K562 (cell line): ENCODE measurements around the gene RPTOR. TPM values are rescaled to one million over a fixed set of nuclear protein-coding genes. Genes with fewer than 3 reads are reported as not detected.

Experiments
- ATAC-seq: fragments of 200-7000 bp; cut with Tn5 transposase; 3 replicates; pipeline ENCODE4 v1.9.1; 2020; ENCODE audit warnings: moderate library complexity
- BruUV-seq: library from RNA; stranded (reverse); fragments of 400-500 nt; replicated peaks from 2 replicates; lab custom pipeline; 2021; lab: Mats Ljungman, UMichigan
- CTCF ChIA-PET: fragments of 300-600 bp; formaldehyde crosslinking; extraction: SDS; loops from one replicate; lab custom pipeline; 2021; ENCODE audit warnings: low intra/inter-chr PET ratio; lab: Yijun Ruan, JAX
- POLR2A ChIA-PET: fragments of 300-600, 350-650 bp; sonication (Branson Sonifier 250); formaldehyde crosslinking; extraction: SDS; loops from one replicate; lab custom pipeline; 2021; ENCODE audit warnings: antibody characterized with exemption, inconsistent platforms; lab: Yijun Ruan, JAX
- DNase-seq, 4 experiments: peaks; one replicate each; pipeline versions ENCODE4 v3.0.0 to v3.0.0-alpha.2; 2011 to 2018; ENCODE audit warnings: low spot score in 3 of 4, mixed read lengths in 3 of 4; ENCODE audit errors: extremely low read depth in 1 of 4
- FAIRE-seq: peaks from 2 replicates; lab custom pipeline; 2011; peaks lifted over from hg19 to GRCh38; lab: Jason Lieb, UNC
- H2AFZ ChIP-seq: 2 replicates; pipeline ENCODE4 v1.6.0; 2011; ENCODE audit warnings: low read depth, low read length, control low read depth, inconsistent platforms
- H3K27ac ChIP-seq: fragments of 200-600 bp; 3 replicates; pipeline ENCODE4 v1.8.0; 2011; ENCODE audit warnings: low read depth, mild to moderate bottlenecking, control low read depth, inconsistent platforms, low read length, moderate library complexity, mixed read lengths; ENCODE audit errors: extremely low read depth
- H3K27me3 ChIP-seq, 2 experiments: fragments of 300-600 bp in 1 of 2; 2 replicates in 1 of 2; 3 replicates in 1 of 2; pipeline versions ENCODE4 v1.6.0 to v1.8.0; 2011; ENCODE audit warnings: inconsistent platforms in 2 of 2, low read length in 2 of 2, mild to moderate bottlenecking in 1 of 2, mixed read lengths in 1 of 2, moderate library complexity in 1 of 2; ENCODE audit not compliant: control insufficient read depth in 2 of 2, insufficient read depth in 2 of 2
- H3K36me3 ChIP-seq: fragments of 300-600 bp; 3 replicates; pipeline ENCODE4 v1.8.0; 2011; ENCODE audit warnings: mild to moderate bottlenecking, low read length, inconsistent platforms; ENCODE audit not compliant: control insufficient read depth, insufficient read depth
- H3K4me1 ChIP-seq, 2 experiments: fragments of 200-600 bp in 1 of 2; replicated peaks in 1 of 2; 2 replicates in 1 of 2; 3 replicates in 1 of 2; pipeline versions ENCODE4 v1.5.1 to v1.8.0; 2011; ENCODE audit warnings: inconsistent platforms in 2 of 2, low read length in 2 of 2, mild to moderate bottlenecking in 1 of 2, mixed read lengths in 1 of 2, moderate library complexity in 1 of 2; ENCODE audit not compliant: control insufficient read depth in 2 of 2, insufficient read depth in 2 of 2
- H3K4me2 ChIP-seq: 2 replicates; pipeline ENCODE4 v1.6.1; 2011; ENCODE audit warnings: low read length, control low read depth, inconsistent platforms, mixed read lengths; ENCODE audit not compliant: insufficient read depth
- H3K4me3 ChIP-seq: fragments of 200-600 bp; sonication (generic), shearing (Covaris generic); 2 replicates; pipeline ENCODE4 v1.5.1; 2016; ENCODE audit warnings: control low read depth, inconsistent platforms
- H3K79me2 ChIP-seq: fragments of 200-600 bp; 3 replicates; pipeline ENCODE4 v1.8.0; 2011; ENCODE audit warnings: low read length, inconsistent platforms; ENCODE audit not compliant: control insufficient read depth, insufficient read depth
- H3K9ac ChIP-seq, 2 experiments: 2 replicates each; pipeline versions ENCODE4 v1.6.0 to v1.6.1; 2011; ENCODE audit warnings: low read depth in 2 of 2, low read length in 2 of 2, control low read depth in 1 of 2, inconsistent platforms in 1 of 2, mild to moderate bottlenecking in 1 of 2, mixed read lengths in 1 of 2; ENCODE audit not compliant: insufficient read depth in 1 of 2
- H3K9me1 ChIP-seq: one replicate; pipeline ENCODE4 v1.6.0; 2011; ENCODE audit warnings: inconsistent platforms, mild to moderate bottlenecking, low read length, moderate library complexity; ENCODE audit not compliant: control insufficient read depth, insufficient read depth
- H3K9me3 ChIP-seq: replicated peaks from 2 replicates; pipeline ENCODE4 v1.5.1; 2011; ENCODE audit warnings: low read depth, low read length, inconsistent platforms; ENCODE audit not compliant: control insufficient read depth, insufficient read depth
- H4K20me1 ChIP-seq: replicated peaks from 2 replicates; pipeline ENCODE4 v1.6.1; 2011; ENCODE audit warnings: low read length, inconsistent platforms, mixed read lengths; ENCODE audit not compliant: control insufficient read depth, insufficient read depth
- CBX3 ChIP-seq, 2 experiments: IDR thresholded peaks; 1 replicate in 1 of 2; 2 replicates in 1 of 2; pipeline ENCODE4 v1.6.1; 2012; ENCODE audit warnings: inconsistent platforms in 2 of 2, low read length in 2 of 2, borderline replicate concordance in 1 of 2, control low read depth in 1 of 2
- POLR2G ChIP-seq: fragments of 200-400 bp; formaldehyde crosslinking; IDR thresholded peaks from 2 replicates; pipeline ENCODE4 v1.6.1; 2017; ENCODE audit warnings: low read depth, mild to moderate bottlenecking, antibody characterized with exemption, low read length, moderate library complexity
- PTRF ChIP-seq: fragments of 450-650 bp; IDR thresholded peaks from 2 replicates; pipeline ENCODE4 v1.6.1; 2016; ENCODE audit warnings: mild to moderate bottlenecking, missing genetic modification characterization, missing compliant biosample characterization
- whole genome bisulfite sequencing: fragments of 100-300 bp; shearing (Covaris generic); methylation state at CpG from one replicate; pipeline ENCODE4 v1.1.6; 2016; ENCODE audit warnings: low coverage, mixed read lengths; ENCODE audit not compliant: insufficient coverage; ENCODE audit errors: missing lambda C conversion rate; 5-methylcytosine and 5-hydroxymethylcytosine counted together
- in situ Hi-C: fragments of 300-500 bp; cut with MboI; formaldehyde crosslinking; loops from 4 replicates; pipeline ENCODE4 v1.15.0; 2018; ENCODE audit warnings: inconsistent platforms, mixed read lengths
- intact Hi-C: fragments of 100-400 bp; cut with micrococcal nuclease; formaldehyde crosslinking; loops from 2 replicates; pipeline ENCODE4 v1.14.2; 2022
- polyA plus RNA-seq, 8 experiments: library from polyadenylated mRNA; depleted of rRNA in 4 of 8; stranded (reverse) in 5 of 8; unstranded in 3 of 8; fragments of >200 nt; fragmentation: Nextera tagmentation in 2 of 8; fragmentation: Illumina TruSeq in 1 of 8; extraction: Ambion mirVana in 2 of 8; extraction: Trizol in 1 of 8; gene quantifications; 2 replicates each; pipeline versions ENCODE4 v1.2.1 to v1.2.3, GENCODE V29; 2011 to 2014; ENCODE audit warnings: inconsistent platforms in 1 of 8, missing spikeins in 1 of 8
- total RNA-seq, 7 experiments: library from RNA; depleted of rRNA in 6 of 7; stranded (reverse); fragments of >200 nt in 6 of 7; fragmentation: Illumina TruSeq in 2 of 7; extraction: Trizol in 2 of 7; gene quantifications; 2 replicates each; pipeline versions ENCODE4 v1.2.1 to v1.2.3, GENCODE V29; 2011 to 2021; ENCODE audit warnings: low replicate concordance in 1 of 7
- TF ChIP-seq, protein P1 (sequence below): sonication (generic); formaldehyde crosslinking; IDR thresholded peaks from 2 replicates; pipeline ENCODE4 v1.8.0; 2022; ENCODE audit warnings: mild to moderate bottlenecking, missing genetic modification reagents, borderline replicate concordance

Gene RPTOR
- total and polyA plus RNA-seq, 9 of the 15 experiments (the other 6 are each of a cell fraction or from before 2014, with no cell fraction given) = 0.24 to 54.1 (median 10.2) TPM

DNA sequence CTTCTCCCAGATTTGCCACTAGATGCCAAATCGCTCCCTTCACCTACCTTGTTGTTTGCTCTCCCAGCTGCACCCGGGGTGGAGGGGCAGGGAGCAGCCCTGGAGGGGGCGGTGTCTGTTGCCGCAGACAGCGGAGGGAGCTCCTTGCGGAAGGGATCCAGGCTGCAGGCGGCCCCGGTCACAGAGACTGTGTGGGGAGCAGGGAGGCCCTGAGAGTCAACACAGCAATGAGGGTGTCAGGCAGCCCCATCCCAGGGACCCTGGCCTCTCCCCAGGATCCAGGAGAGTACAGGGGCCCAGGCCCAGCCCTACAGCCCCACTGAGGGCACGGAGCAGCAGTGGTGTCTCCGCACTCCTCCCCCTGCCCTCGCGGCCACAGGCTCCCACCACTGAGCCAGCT lies 396.5 kb downstream of the RPTOR start:
- no peak overlapping the region for H3K4me3 ChIP-seq
- ChIA-PET POLR2A (interaction anchor here (1.3 kb wide), 1 partner anchor 11 kb away, joined by 3 read pairs; no protein-coding TSS in a partner anchor), CTCF (no interaction called here)
- peaks cover 28% of the 10 kb centered on the region; the same call in 2 of the 3 replicates for H3K36me3 ChIP-seq
- H3K4me2 ChIP-seq = no peak overlapping the region
- H3K9me1 ChIP-seq = no peaks in the 10 kb centered on the region
- no peaks in the 10 kb centered on the region for H3K27me3 ChIP-seq
- TF ChIP-seq PTRF (tag) = no peak
- peak; percentile 1; the same call in 1 of the 2 replicates for TF ChIP-seq POLR2G
- no peak for TF ChIP-seq CBX3 (IDR thresholded peaks at IDR 0.05; ENCODE audit: borderline replicate concordance in 1 of 2, low read length in 2 of 2)
- TF ChIP-seq, protein P1, sequence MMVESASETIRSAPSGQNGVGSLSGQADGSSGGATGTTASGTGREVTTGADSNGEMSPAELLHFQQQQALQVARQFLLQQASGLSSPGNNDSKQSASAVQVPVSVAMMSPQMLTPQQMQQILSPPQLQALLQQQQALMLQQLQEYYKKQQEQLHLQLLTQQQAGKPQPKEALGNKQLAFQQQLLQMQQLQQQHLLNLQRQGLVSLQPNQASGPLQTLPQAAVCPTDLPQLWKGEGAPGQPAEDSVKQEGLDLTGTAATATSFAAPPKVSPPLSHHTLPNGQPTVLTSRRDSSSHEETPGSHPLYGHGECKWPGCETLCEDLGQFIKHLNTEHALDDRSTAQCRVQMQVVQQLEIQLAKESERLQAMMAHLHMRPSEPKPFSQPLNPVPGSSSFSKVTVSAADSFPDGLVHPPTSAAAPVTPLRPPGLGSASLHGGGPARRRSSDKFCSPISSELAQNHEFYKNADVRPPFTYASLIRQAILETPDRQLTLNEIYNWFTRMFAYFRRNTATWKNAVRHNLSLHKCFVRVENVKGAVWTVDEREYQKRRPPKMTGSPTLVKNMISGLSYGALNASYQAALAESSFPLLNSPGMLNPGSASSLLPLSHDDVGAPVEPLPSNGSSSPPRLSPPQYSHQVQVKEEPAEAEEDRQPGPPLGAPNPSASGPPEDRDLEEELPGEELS (CRISPR knock-in tag) = no peak
- WGBS = 88% methylated on average over 10 of the region's 12 CpGs
- FAIRE-seq (no peak), DNase-seq (no peak), ATAC-seq (no peak)
- H4K20me1 ChIP-seq = no peaks in the 10 kb centered on the region
- no peak overlapping the region for H3K9ac ChIP-seq
- no peaks in the 10 kb centered on the region for H3K79me2 ChIP-seq
- H3K4me1 ChIP-seq = peaks cover 0 to 7% of the 10 kb centered on the region in 2 experiments; a peak in 1 of 5 replicates
- H3K27ac ChIP-seq = no peak overlapping the region
- no peaks in the 10 kb centered on the region for H3K9me3 ChIP-seq
- H2AFZ ChIP-seq = no peak overlapping the region
- no TSS peak for BruUV-seq
- in situ Hi-C loops = no loop called here
- intact Hi-C loops = no loop called here
